Right atrium auricular region (tissue), 2 donors: ENCODE measurements around the gene UNKL. TPM values are rescaled to one million over a fixed set of nuclear protein-coding genes. Genes with fewer than 3 reads are reported as not detected.

Source experiments
- DNase-seq: peaks from one replicate; pipeline ENCODE4 v3.0.0-alpha.2; 2019; ENCODE audit warnings: low spot score
- H3K27ac ChIP-seq, 2 donors: fragments of 200-600 bp; sonication (generic); 1 replicate in 1 of 2; 2 replicates in 1 of 2; pipeline ENCODE4 v1.5.1; 2016 to 2019
- H3K27me3 ChIP-seq, 2 donors: fragments of 200-600 bp; sonication (generic); one replicate each; pipeline versions ENCODE4 v1.5.1 to v1.6.0; 2017 to 2019
- H3K36me3 ChIP-seq: fragments of 200-600 bp; sonication (generic); one replicate; pipeline ENCODE4 v1.5.1; 2016
- H3K4me1 ChIP-seq, 2 donors: fragments of 200-600 bp; sonication (generic); one replicate each; pipeline versions ENCODE4 v1.5.1 to v1.6.0; 2017 to 2019
- H3K4me3 ChIP-seq, 2 donors: fragments of 200-600 bp; sonication (generic); 1 replicate in 1 of 2; 2 replicates in 1 of 2; pipeline ENCODE4 v1.5.1; 2017 to 2019; ENCODE audit warnings: mild to moderate bottlenecking in 1 of 2, moderate library complexity in 1 of 2
- H3K9me3 ChIP-seq, 2 donors: fragments of 200-600 bp; sonication (generic); one replicate each; pipeline ENCODE4 v1.5.1; 2019
- total RNA-seq, 2 donors: library from RNA; depleted of rRNA; stranded (reverse); fragments of >200 nt; gene quantifications; one replicate each; pipeline ENCODE4 v1.1.0, GENCODE V29; 2016
- TF ChIP-seq, protein P1 (sequence below), 2 donors: fragments of 200-600 bp; sonication (generic); IDR thresholded peaks; one replicate each; pipeline ENCODE4 v1.5.1; 2019; ENCODE audit warnings: antibody characterized with exemption in 2 of 2

Gene UNKL
- total RNA-seq, 2 donors from 2014 or later: 11.0 to 17.6 TPM

DNA sequence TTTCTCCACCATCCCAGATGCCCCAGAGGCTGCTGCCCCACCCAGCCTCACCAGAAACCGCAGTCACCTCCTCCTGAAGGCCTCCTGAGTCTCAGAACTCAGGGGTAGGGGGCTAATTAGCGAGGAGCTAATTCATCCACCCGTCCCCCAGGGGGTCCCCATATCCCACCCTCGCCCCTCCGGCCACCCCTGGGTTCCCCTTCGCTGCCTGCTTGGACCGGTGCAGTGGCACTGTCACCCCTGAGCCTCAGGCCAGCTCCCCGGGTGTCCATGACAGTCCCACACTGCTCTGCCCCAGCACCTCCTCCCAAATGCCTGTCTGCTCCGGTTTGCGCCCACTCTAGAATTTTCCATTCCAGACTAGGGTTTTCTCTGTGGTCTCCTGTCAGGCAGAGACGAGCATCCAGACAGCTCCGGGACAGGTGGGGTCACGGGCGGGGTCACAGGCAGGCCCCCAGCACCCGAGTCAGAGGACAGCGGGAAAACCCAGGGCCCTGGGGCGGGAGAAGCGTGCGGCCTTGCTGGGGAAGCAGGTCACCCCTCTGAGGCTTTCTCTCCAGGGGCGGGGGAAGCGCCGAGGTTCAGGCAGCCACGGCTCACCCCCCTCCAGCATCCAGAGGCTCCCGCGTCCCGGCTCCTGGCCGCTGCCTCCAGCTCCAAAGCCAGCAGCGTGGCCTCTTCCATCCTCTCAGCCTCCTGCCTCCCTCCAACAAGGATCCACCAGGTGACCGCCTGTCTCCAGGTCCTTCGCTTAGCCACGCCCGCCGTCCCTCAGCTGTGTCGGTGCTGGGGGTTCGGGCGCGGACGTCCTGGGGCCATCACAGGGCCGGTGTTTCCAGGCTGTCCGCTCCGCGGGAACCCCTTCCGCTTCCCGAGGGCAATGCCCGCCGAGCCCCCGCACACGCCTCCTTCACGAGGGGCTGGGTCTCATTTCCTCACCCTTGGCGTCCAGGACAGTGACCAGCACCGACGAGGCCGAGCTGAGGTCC, 13.3 kb upstream of the UNKL start:
- Histone ChIP-seq H3K27ac (no peak overlapping the region), H3K9me3 (no peaks in the 10 kb centered on the region), H3K4me1 (peaks cover 0 to 6% of the 10 kb centered on the region in 2 donors), H3K4me3 (no peak overlapping the region), H3K27me3 (no peaks in the 10 kb centered on the region), H3K36me3 (no peaks in the 10 kb centered on the region)
- TF ChIP-seq, protein P1, sequence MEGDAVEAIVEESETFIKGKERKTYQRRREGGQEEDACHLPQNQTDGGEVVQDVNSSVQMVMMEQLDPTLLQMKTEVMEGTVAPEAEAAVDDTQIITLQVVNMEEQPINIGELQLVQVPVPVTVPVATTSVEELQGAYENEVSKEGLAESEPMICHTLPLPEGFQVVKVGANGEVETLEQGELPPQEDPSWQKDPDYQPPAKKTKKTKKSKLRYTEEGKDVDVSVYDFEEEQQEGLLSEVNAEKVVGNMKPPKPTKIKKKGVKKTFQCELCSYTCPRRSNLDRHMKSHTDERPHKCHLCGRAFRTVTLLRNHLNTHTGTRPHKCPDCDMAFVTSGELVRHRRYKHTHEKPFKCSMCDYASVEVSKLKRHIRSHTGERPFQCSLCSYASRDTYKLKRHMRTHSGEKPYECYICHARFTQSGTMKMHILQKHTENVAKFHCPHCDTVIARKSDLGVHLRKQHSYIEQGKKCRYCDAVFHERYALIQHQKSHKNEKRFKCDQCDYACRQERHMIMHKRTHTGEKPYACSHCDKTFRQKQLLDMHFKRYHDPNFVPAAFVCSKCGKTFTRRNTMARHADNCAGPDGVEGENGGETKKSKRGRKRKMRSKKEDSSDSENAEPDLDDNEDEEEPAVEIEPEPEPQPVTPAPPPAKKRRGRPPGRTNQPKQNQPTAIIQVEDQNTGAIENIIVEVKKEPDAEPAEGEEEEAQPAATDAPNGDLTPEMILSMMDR (IDR thresholded peaks at IDR 0.05): no peak
- no peak for DNase-seq

DNA sequence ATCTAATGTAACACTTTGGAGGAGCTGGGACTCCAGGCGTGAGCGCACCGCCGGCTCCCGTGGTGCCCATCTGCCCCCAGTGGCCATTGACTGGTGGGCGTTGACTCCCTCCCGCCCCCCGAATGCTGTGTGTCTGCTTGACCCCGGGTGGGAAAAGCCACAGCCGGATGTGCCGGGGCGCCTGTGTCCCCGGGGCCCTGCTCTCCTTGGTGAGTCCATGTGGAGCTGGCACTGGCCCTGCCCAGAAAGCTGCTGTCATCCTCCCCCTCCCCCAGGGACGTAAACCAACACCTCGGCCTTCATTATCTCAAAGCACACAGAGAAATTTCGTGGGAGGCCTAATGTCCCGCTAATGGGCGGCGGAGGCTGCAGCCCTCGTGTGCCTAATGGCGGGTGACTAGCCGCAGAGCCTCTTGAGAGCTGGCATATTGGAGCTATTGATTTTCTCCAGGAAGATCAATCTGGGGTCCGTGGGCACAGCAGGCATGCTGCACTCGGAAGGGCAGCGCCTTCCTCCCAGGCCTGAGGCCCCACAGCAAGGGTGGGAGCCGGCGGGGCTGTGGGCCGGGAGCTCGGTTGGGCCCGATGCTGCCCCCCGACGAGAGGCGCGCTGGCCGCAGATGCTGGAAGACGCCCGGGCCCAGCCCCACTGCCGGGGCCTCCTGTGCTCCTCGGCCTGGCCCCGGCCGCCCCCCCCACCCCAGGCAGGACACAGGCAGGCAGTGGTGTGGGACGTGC, 12.4 kb upstream of the UNKL start:
- H3K4me1 ChIP-seq: peaks cover 0 to 6% of the 10 kb centered on the region in 2 donors
- TF ChIP-seq, protein P1 (IDR thresholded peaks at IDR 0.05): no peak

DNA sequence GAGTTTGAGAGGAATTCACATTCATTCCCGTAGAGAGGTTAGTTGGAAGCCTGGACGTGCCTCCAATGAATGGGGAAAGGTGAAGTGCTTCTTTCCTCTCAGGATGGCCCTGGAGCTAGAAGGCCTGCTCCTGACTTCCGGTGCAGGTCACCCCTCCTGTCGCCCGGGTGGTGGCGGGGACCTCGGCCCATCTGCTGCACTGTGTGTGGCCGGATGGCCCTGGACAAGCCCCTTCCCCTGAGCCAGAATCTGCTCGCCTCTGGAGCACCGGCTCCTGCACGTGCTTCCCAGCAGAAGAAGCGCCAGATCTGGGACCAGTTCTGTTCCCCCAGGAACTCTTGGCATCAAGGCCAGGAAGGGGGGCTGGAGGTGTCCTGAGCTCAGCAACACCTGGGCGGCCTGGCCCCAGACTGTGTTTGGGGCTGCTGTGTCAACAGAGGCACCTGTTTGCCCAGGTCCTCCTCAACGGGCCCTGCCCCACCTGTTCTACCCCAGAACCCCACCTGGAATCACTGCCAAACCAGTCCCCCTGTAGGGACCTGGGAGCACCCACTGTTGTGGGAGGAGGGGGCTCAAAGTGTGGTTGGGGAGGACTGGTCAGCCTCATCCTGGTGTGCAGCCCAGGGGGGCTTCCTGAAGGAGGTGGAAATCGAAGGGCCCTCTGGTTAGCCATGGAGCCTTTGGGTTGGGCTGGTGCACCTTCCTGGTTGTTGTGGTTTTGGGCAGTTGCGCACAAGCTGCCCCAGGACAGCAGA, 11.3 kb upstream of the UNKL start:
- TF ChIP-seq, protein P1 (IDR thresholded peaks at IDR 0.05): no peak
- H3K4me1 ChIP-seq: peaks cover 0 to 6% of the 10 kb centered on the region in 2 donors

More for the DNA sequence above, 12.4 kb upstream of the UNKL start:
- Histone ChIP-seq H3K9me3 (no peaks in the 10 kb centered on the region), H3K4me3 (no peak overlapping the region), H3K27me3 (no peaks in the 10 kb centered on the region), H3K27ac (no peak overlapping the region), H3K36me3 (no peaks in the 10 kb centered on the region)
- DNase-seq: no peak

DNA sequence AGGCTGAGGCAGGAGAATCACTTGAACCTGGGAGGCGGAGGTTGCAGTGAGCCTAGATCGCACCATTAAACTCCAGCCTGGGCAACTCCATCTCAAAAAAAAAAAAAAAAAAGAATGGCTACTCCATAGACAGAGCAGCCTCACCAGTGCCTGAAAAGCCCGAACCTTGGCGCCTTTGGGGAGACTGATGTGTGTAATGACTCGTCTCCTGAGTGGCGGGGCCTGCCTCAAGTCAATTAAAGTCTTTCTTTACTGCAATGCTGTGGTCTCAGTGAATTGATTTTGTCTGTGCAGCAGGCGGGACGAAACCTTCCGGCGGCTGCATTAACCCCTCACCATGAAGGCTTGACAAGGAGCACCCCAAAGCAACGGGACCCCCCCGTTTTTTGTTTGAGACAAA, 9.5 kb upstream of the UNKL start:
- TF ChIP-seq, protein P1 (IDR thresholded peaks at IDR 0.05): no peak
- H3K9me3 ChIP-seq: no peaks in the 10 kb centered on the region
- H3K27ac ChIP-seq: no peak overlapping the region
- no peaks in the 10 kb centered on the region for H3K27me3 ChIP-seq
- H3K4me1 ChIP-seq: peaks cover 0 to 17% of the 10 kb centered on the region in 2 donors
- no peak for DNase-seq
- no peaks in the 10 kb centered on the region for H3K36me3 ChIP-seq
- no peak overlapping the region for H3K4me3 ChIP-seq

More for the DNA sequence above, 11.3 kb upstream of the UNKL start:
- H3K27me3 ChIP-seq: no peaks in the 10 kb centered on the region
- no peaks in the 10 kb centered on the region for H3K36me3 ChIP-seq
- no peak overlapping the region for H3K4me3 ChIP-seq
- no peaks in the 10 kb centered on the region for H3K9me3 ChIP-seq
- no peak overlapping the region for H3K27ac ChIP-seq
- DNase-seq: no peak

DNA sequence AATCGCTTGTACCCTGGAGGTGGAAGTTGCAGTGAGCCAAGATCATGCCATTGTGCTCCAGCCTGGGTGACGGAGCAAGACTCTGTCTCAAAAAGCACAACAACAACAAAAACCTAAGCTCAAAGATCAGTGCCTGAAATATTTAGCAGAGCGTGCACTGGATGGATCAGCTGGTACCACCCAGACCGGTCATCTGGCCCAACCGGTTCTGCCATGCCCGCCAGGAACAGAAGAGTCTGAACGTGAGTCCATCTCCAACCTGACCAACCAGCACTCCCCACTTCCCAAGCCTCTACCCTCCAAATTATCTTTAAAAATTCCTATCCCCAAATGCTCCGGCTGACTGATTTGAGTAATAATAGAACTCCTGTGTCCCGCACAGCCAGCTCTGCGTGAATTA, 7.6 kb upstream of the UNKL start:
- Histone ChIP-seq H3K9me3 (no peaks in the 10 kb centered on the region), H3K4me3 (no peak overlapping the region), H3K36me3 (no peaks in the 10 kb centered on the region), H3K27me3 (no peaks in the 10 kb centered on the region), H3K27ac (no peak overlapping the region), H3K4me1 (peaks cover 0 to 17% of the 10 kb centered on the region in 2 donors)
- DNase-seq: no peak
- TF ChIP-seq, protein P1 (IDR thresholded peaks at IDR 0.05): no peak
